Right hindlimb (tissue), 1 donor: Measurements from ENCODE around the gene VIT.
"Not testable (repeated sequence)": the region's sequence is repeated elsewhere in the genome, so short reads cannot be mapped to it uniquely, and the experiment has no call there.

Source experiments
- DNase-seq: peaks from one replicate; pipeline ENCODE4 v3.0.0-alpha.2; 2018

VIT gene

GRCh38 chr2:36678856-36679255 lies 17.7 kb upstream of the VIT start:
- DNase-seq: no peak

GRCh38 chr2:36680012-36680411 lies 16.5 kb upstream of the VIT start:
- no peak for DNase-seq

- no peak for DNase-seq
Measured at GRCh38 chr2:36682562-36682961, 13.9 kb upstream of the VIT start.

- no peak for DNase-seq
Measured at GRCh38 chr2:36683002-36683401, 13.5 kb upstream of the VIT start.

GRCh38 chr2:36688291-36688690 lies 8.2 kb upstream of the VIT start:
- not testable (repeated sequence) for DNase-seq

DNA sequence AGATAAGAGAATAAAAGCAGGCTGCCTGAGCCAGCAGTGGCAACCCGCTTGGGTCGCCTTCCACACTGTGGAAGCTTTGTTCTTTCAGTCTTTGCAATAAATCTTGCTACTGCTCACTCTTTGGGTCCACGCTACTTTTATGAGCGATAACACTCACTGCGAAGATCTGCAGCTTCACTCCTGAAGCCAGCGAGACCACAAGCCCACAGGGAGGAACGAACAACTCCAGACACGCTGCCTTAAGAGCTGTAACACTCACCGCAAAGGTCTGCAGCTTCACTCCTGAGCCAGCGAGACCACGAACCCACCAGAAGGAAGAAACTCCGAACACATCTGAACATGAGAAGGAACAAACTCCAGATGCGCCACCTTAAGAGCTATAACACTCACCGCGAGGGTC lies 7.5 kb upstream of the VIT start:
- DNase-seq: not testable (repeated sequence)

DNA sequence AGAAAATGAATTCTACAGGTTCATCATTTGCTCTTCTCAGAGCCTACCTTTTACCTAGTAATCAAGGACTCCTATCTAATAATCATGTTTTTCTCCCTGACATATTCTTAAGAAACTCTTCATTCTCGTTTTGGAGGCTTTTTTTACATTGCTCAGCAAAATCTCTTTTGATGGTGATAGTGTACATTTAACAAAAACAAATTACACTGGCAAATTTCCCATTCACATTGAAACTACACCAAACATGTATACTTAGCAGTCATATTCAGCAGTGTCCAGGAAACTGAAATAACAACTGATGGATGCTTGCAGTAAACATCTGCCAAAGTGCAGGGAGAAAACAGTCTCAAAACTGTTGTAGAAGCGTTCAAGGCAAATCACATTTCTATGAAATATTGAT lies 4.4 kb upstream of the VIT start:
- no peak for DNase-seq

DNA sequence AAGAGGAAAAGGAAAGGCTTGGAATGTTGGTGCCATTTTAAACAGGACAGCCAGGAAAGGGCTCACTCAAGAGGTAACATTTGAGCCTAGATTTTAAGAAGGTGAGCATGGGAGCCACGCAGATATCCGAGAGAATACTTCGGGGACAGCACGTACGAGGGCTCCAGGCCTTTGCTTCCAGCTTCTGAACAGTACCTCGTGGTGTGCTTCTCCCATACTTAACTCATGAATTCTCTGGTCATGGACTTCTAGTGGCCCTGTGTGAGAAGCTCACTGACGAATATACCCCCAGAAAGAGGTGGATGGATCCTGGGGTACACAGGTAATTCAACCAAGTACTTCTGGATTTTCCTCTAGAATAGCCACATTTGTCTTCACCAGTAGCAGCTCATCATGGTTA lies 2.7 kb upstream of the VIT start:
- no peak for DNase-seq

DNA sequence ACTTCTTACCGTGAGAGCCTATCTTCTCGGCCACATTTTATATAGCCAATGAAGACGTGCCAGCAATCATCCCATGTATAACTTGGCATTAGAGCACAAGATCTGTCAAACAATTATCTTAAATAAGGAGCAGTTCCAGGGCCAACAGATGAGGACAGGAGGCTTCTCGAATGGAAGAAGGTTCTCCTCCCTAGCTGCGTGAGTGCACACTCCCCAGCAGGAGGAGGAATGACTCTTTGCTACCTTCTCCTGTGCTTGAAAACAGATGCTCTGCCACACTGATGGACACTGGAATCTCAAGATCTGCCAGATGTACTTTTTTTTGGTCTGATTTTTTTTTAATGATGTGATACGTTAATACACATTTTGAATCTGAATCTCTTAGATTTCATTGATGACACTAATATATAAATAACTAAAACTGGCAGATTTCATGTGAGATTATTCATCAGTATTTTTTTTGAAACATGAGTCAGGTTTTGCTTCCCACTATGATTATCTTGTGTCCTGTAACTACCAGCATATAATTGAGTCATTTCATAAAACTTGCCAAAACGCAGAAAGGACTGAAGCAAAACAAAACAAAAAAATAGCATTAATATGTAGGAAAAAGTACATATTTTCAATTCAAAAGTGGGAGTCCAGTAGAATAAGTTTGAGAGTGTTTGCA lies 626 bp upstream of the VIT start:
- no peak for DNase-seq

DNA sequence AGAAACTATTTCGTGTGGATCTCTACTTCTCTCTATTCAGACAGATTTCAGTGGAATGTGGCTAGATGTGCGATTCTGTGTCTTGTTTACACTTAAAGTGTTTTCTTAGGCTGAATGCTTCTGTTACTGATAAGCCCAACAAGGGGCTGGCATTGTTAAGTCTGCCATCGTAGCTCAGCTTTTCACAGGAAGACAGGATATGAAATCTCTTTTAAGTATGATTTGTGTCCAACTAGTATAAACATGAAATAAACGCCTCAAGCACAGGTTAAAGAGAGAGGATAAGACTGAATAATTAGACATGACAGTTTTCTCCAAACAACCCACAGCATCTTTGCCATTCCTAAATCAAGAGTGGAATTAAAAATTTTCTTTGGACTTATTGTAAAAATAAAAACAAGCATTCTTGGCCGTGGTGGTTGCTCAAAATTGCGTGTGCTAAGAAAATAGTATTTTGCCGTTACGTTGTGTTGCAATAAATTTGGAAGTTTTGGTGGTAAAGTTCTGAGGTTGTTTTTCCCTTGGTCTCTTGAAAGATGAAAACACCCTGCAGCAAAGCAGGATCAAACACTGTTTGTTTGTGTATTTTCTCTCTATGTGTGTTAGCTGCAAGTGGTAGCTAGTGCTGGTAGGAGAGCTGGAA lies 1.0 kb downstream of the VIT start:
- DNase-seq: no peak

DNA sequence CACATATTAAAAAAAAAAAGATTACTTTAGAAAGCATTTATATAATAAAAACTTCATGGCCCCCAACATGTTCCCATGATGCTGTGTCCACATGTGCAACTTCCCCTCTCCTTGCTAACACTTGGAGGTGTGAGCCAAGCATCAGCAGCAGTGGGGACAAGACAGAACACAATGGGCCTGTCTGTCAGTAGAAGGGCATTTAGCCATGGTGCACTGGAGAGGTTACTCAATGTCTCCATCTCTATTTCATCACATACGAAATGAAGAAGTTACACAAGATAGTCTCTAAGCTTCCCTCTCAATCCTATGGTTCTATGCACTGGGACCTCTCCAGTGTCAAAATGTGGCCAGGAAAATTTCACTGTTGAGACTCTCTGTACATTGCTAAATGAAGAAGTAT lies 2.5 kb downstream of the VIT start:
- DNase-seq: no peak

DNA sequence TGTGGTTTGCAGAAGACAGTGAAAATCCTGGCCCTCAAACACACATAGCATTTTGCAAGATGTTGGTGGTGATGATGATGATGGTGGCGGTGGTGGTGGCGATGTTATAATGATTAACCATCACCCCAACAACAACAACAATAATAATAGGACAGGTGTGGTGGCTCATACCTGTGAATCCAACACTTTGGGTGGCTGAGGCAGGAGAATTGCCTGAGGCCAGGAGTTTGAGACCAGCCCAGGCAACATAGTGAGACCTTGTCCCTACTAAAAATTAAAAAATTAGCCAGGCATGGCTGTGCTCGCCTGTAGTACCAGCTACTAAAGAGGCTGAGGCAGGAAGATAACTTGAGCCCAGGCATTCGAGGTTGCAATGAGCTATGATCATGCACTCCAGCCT lies 3.8 kb downstream of the VIT start:
- no peak for DNase-seq

- no peak for DNase-seq
Measured at GRCh38 chr2:36701391-36701795, 4.9 kb downstream of the VIT start.

DNA sequence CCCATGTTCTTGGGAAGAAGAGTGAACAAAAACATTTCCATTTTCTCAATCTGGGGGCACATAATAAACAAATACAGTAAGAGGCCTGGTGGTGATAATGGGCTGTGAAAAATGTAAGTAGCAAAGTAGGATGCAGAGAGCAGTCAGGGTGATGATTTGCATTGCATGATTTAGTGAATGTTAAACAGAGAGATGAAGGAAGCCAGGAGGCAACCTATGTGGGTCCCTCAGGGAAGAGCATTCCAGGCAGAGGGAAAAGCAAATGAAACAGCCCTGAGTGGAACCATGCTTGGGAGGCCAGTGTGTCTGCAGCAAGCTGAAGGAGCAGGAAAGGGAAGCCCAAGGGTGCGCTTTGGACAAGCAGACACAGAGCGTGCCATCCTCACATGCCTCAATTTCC lies 5.4 kb downstream of the VIT start:
- DNase-seq: no peak

DNA sequence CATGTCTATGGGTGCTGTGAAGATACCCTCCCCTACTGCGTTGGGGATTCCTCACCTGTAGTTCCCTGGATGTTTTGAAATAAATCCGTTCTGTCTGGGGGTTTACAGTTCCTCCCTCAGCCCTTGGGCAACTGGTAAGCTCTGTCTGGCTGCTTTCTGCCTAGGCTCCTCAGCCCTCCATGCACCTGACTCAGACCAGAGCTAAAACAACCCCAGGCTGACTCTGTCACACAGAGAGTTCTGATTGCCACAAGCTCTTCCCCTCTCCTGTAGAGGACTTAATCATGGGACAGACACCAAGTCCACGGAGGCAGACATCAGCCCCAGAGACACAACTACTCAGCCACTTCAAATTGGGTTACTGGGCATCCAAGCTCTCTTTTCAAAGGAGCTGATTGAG lies 6.3 kb downstream of the VIT start:
- DNase-seq: no peak

DNA sequence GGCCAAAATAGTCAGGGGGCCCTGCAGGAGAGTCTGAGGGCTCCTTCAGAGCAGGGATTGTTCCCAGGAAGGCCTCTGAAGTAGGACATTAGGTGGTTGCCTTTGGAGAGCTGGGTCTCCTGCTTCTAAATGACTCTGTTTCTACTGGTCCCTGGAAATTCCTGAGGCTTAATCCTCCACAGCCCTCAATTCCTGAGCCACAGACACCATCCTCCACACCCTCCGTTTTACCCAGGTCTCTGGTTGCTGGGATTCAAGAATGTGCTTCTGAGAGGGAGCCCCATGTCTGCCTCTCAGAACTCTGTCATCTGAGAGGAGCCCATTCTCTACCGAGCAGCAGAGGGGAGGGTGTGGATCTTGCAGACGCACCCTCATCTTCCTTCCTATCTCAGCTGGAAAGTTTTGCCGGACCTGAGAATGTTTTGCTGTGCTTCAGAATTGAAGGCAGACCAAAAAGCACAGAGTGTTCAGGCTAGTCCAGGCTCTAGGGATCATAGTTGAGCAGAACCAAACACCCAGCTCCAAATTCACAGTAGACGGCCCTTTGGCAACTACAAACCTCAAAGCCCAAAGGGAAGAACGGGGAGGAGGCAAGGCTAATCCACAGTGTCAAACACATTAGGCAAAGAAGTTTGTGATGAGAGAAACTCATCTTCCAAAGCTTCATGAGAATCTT lies 8.1 kb downstream of the VIT start:
- peak; percentile 40 for DNase-seq

GRCh38 chr2:36705326-36706020 lies 9.0 kb downstream of the VIT start:
- no peak for DNase-seq

- peak; percentile 26 for DNase-seq
Measured at GRCh38 chr2:36706021-36706876, 9.7 kb downstream of the VIT start.

GRCh38 chr2:36707050-36707449 lies 10.5 kb downstream of the VIT start:
- DNase-seq: peak; percentile 29

GRCh38 chr2:36708041-36708741 lies 11.7 kb downstream of the VIT start:
- DNase-seq: peak; percentile 62

GRCh38 chr2:36710858-36711515 lies 14.5 kb downstream of the VIT start:
- no peak for DNase-seq
